ENCODE data around the gene CD34. TPM values are rescaled to one million over a fixed set of nuclear protein-coding genes. Genes with fewer than 3 reads are reported as not detected.

Gene CD34
- total RNA-seq, 2 donors from 2014 or later, result 9.8 to 47.7 TPM

GRCh38 chr1:207958376-207959139, 47.6 kb upstream of the CD34 start:
- Histone ChIP-seq H3K27me3 (replicated peaks; ENCODE audit: insufficient read depth) (no peaks in the 10 kb centered on the region), H3K4me1 (replicated peaks) (peaks cover 6% of the 10 kb centered on the region), H3K4me3 (peak overlapping the region; percentile 31 to 41), H3K36me3 (no peaks in the 10 kb centered on the region), H3K27ac (peak overlapping the region; percentile 64 to 72), H3K9me3 (no peaks in the 10 kb centered on the region)
- WGBS, result 24% methylated on average over 24 of the region's 24 CpGs
- peak; percentile 29 for DNase-seq (ENCODE audit: low spot score)
- TF ChIP-seq POLR2A (IDR thresholded peaks at IDR 0.05) (no peak), CTCF (IDR thresholded peaks at IDR 0.05) (no peak), POLR2AphosphoS5 (IDR thresholded peaks at IDR 0.05) (no peak)
- intact Hi-C loops (cut with DNase I), result no loop called here

- no peaks in the 10 kb centered on the region for H3K36me3 ChIP-seq
- TF ChIP-seq CTCF (IDR thresholded peaks at IDR 0.05), result no peak
- H3K4me1 ChIP-seq (replicated peaks), result no peaks in the 10 kb centered on the region
- H3K4me3 ChIP-seq, result no peak overlapping the region
- H3K27ac ChIP-seq, result no peak overlapping the region
- no peaks in the 10 kb centered on the region for H3K27me3 ChIP-seq (replicated peaks; ENCODE audit: insufficient read depth)
- no peaks in the 10 kb centered on the region for H3K9me3 ChIP-seq
- 73% methylated on average over 4 of the region's 4 CpGs for WGBS
- no peak for DNase-seq (ENCODE audit: low spot score)
- intact Hi-C loops (cut with DNase I), result no loop called here
Measured at GRCh38 chr1:207956986-207957385, 46.1 kb upstream of the CD34 start.

- H3K27me3 ChIP-seq (replicated peaks; ENCODE audit: insufficient read depth), result no peaks in the 10 kb centered on the region
- no peak for TF ChIP-seq CTCF (IDR thresholded peaks at IDR 0.05)
- TF ChIP-seq POLR2AphosphoS5 (IDR thresholded peaks at IDR 0.05), result no peak
- no peak for TF ChIP-seq POLR2A (IDR thresholded peaks at IDR 0.05)
- 100% methylated on average over 1 of the region's 1 CpG for WGBS
- H3K36me3 ChIP-seq, result no peaks in the 10 kb centered on the region
- no peak for DNase-seq (ENCODE audit: low spot score)
- intact Hi-C loops (cut with DNase I), result no loop called here
- no peaks in the 10 kb centered on the region for H3K9me3 ChIP-seq
- no peaks in the 10 kb centered on the region for H3K4me1 ChIP-seq (replicated peaks)
- no peak overlapping the region for H3K27ac ChIP-seq
- no peak overlapping the region for H3K4me3 ChIP-seq
Measured at GRCh38 chr1:207954104-207954503, 43.2 kb upstream of the CD34 start.

GRCh38 chr1:207952617-207953542, 42.0 kb upstream of the CD34 start:
- DNase-seq (ENCODE audit: low spot score), result no peak
- no peaks in the 10 kb centered on the region for H3K4me1 ChIP-seq (replicated peaks)
- H3K27me3 ChIP-seq (replicated peaks; ENCODE audit: insufficient read depth), result no peaks in the 10 kb centered on the region
- TF ChIP-seq CTCF (IDR thresholded peaks at IDR 0.05), result no peak
- TF ChIP-seq POLR2A (IDR thresholded peaks at IDR 0.05), result no peak
- TF ChIP-seq POLR2AphosphoS5 (IDR thresholded peaks at IDR 0.05), result no peak
- no peaks in the 10 kb centered on the region for H3K9me3 ChIP-seq
- H3K27ac ChIP-seq, result no peak overlapping the region
- H3K36me3 ChIP-seq, result no peaks in the 10 kb centered on the region
- intact Hi-C loops (cut with DNase I), result no loop called here
- no peak overlapping the region for H3K4me3 ChIP-seq
- 27% methylated on average over 4 of the region's 4 CpGs for WGBS
